Breast epithelium (tissue), 4 donors: ENCODE results near the gene ZNF268. TPM values are rescaled to one million over a fixed set of nuclear protein-coding genes. Genes with fewer than 3 reads are reported as not detected.

ENCODE experiments used
- DNase-seq, 2 donors: peaks; one replicate each; pipeline ENCODE4 v3.0.0-alpha.2; 2019; ENCODE audit warnings: low spot score in 2 of 2
- H3K27ac ChIP-seq, 2 donors: fragments of 200-600 bp; sonication (generic) in 1 of 2; one replicate each; pipeline ENCODE4 v1.5.1; 2016 to 2019; ENCODE audit warnings: mild to moderate bottlenecking in 1 of 2
- H3K27me3 ChIP-seq, 2 donors: fragments of 200-600 bp; sonication (generic) in 1 of 2; one replicate each; pipeline versions ENCODE4 v1.5.1 to v1.6.0; 2017 to 2019; ENCODE audit warnings: control low read depth in 1 of 2, mild to moderate bottlenecking in 1 of 2
- H3K36me3 ChIP-seq: fragments of 200-600 bp; one replicate; pipeline ENCODE4 v1.5.1; 2019
- H3K4me1 ChIP-seq, 2 donors: fragments of 200-600 bp; sonication (generic); one replicate each; pipeline ENCODE4 v1.5.1; 2016 to 2019; ENCODE audit warnings: control low read depth in 1 of 2
- H3K4me3 ChIP-seq, 3 donors: fragments of 200-600 bp; sonication (generic); 1 replicate in 2 of 3; 2 replicates in 1 of 3; pipeline ENCODE4 v1.5.1; 2016 to 2019; ENCODE audit warnings: mild to moderate bottlenecking in 3 of 3, moderate library complexity in 2 of 3
- H3K9me3 ChIP-seq, 2 donors: fragments of 200-600 bp; sonication (generic) in 1 of 2; one replicate each; pipeline ENCODE4 v1.5.1; 2016 to 2019; ENCODE audit warnings: control low read depth in 1 of 2
- POLR2A ChIP-seq: fragments of 450-650 bp; IDR thresholded peaks from one replicate; pipeline ENCODE4 v1.6.1; 2016; ENCODE audit warnings: antibody characterized with exemption, mild to moderate bottlenecking, moderate library complexity
- POLR2AphosphoS5 ChIP-seq, 3 donors: sonication (generic); formaldehyde crosslinking; IDR thresholded peaks; one replicate each; pipeline ENCODE4 v1.6.1; 2017; ENCODE audit warnings: antibody characterized with exemption in 3 of 3
- intact Hi-C: fragments of 100-400 bp; cut with DNase I; formaldehyde crosslinking; loops from one replicate; pipeline ENCODE4 v1.15.1; 2023; ENCODE audit warnings: low total_unique reads
- total RNA-seq, 3 donors: library from RNA; depleted of rRNA; stranded (reverse); fragments of >200 nt; gene quantifications; one replicate each; pipeline ENCODE4 v1.1.0, GENCODE V29; 2016
- TF ChIP-seq, protein P1 (sequence below), 3 donors: fragments of 450-650 bp; IDR thresholded peaks; one replicate each; pipeline ENCODE4 v1.5.1; 2016 to 2017; ENCODE audit warnings: antibody characterized with exemption in 3 of 3, mild to moderate bottlenecking in 3 of 3, moderate library complexity in 3 of 3

The ZNF268 gene
- total RNA-seq, 3 donors from 2014 or later: 15.4 to 38.2 (median 23.3) TPM

DNA sequence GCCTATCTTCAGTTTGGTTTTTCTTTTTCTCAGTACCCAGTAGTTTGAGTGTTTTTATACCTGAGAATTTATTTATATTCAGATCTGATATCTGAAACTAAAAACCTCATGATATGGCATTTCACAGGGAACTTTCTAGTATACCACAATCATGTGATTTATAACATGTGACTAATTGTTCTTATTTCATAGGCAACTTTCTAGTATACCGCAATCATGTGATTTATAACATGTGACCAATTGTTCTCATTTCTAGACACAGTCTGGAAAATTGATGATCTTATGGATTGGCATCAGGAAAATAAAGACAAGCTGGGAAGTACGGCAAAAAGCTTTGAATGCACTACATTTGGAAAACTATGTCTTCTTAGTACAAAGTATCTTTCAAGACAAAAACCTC is 20.6 kb downstream of the ZNF268 start:
- peaks cover 74 to 82% of the 10 kb centered on the region in 2 donors for H3K9me3 ChIP-seq
- H3K4me3 ChIP-seq: no peak overlapping the region
- no peak for TF ChIP-seq POLR2A
- TF ChIP-seq, protein P1, sequence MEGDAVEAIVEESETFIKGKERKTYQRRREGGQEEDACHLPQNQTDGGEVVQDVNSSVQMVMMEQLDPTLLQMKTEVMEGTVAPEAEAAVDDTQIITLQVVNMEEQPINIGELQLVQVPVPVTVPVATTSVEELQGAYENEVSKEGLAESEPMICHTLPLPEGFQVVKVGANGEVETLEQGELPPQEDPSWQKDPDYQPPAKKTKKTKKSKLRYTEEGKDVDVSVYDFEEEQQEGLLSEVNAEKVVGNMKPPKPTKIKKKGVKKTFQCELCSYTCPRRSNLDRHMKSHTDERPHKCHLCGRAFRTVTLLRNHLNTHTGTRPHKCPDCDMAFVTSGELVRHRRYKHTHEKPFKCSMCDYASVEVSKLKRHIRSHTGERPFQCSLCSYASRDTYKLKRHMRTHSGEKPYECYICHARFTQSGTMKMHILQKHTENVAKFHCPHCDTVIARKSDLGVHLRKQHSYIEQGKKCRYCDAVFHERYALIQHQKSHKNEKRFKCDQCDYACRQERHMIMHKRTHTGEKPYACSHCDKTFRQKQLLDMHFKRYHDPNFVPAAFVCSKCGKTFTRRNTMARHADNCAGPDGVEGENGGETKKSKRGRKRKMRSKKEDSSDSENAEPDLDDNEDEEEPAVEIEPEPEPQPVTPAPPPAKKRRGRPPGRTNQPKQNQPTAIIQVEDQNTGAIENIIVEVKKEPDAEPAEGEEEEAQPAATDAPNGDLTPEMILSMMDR (IDR thresholded peaks at IDR 0.05): no peak
- no peak for TF ChIP-seq POLR2AphosphoS5 (IDR thresholded peaks at IDR 0.05)
- H3K4me1 ChIP-seq: no peaks in the 10 kb centered on the region
- no peaks in the 10 kb centered on the region for H3K27me3 ChIP-seq
- DNase-seq: no peak
- intact Hi-C loops: no loop called here
- H3K36me3 ChIP-seq: peaks cover 26% of the 10 kb centered on the region
- H3K27ac ChIP-seq: no peak overlapping the region

DNA sequence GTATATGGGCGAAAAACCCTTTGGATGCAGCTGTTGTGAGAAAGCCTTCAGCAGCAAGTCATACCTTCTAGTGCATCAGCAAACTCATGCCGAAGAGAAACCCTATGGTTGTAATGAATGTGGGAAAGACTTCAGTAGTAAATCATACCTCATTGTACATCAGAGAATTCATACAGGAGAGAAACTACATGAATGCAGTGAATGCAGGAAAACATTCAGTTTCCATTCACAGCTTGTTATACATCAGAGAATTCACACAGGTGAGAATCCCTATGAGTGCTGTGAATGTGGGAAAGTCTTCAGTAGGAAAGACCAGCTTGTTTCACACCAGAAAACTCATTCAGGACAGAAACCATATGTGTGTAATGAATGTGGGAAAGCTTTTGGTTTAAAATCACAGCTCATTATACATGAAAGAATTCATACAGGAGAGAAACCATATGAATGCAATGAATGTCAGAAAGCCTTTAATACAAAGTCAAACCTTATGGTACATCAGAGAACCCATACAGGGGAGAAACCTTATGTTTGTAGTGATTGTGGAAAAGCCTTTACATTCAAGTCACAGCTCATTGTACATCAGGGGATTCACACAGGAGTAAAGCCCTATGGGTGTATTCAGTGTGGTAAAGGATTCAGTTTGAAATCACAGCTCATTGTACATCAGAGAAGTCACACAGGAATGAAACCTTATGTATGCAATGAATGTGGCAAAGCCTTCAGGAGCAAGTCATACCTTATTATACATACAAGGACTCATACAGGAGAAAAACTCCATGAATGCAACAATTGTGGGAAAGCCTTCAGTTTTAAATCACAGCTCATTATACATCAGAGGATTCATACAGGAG is 21.4 kb downstream of the ZNF268 start:
- no peak overlapping the region for H3K27ac ChIP-seq
- H3K36me3 ChIP-seq: peaks cover 26% of the 10 kb centered on the region
- intact Hi-C loops: no loop called here

DNA sequence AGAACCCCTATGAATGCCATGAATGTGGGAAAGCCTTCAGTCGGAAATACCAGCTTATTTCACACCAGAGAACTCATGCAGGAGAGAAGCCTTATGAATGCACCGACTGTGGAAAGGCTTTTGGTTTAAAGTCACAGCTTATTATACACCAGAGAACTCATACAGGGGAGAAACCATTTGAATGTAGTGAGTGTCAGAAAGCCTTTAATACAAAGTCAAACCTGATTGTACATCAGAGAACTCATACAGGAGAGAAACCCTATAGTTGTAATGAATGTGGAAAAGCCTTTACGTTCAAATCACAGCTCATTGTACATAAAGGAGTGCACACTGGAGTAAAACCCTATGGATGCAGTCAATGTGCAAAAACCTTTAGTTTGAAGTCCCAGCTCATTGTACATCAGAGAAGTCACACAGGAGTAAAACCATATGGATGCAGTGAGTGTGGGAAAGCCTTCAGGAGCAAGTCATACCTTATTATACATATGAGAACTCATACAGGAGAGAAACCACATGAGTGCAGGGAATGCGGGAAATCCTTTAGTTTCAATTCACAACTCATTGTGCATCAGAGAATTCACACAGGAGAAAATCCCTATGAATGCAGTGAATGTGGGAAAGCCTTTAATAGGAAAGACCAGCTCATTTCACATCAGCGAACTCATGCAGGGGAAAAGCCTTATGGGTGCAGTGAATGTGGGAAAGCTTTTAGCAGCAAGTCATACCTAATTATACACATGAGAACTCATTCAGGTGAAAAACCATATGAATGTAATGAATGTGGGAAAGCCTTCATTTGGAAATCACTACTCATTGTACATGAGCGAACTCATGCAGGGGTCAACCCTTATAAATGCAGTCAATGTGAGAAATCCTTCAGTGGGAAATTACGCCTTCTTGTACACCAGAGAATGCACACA is 22.3 kb downstream of the ZNF268 start:
- Histone ChIP-seq H3K27me3 (no peaks in the 10 kb centered on the region), H3K36me3 (peaks cover 26% of the 10 kb centered on the region), H3K4me1 (no peaks in the 10 kb centered on the region), H3K4me3 (peak overlapping the region in 1 of 3 donors; percentile 14), H3K27ac (no peak overlapping the region), H3K9me3 (peaks cover 91 to 97% of the 10 kb centered on the region in 2 donors)
- TF ChIP-seq POLR2AphosphoS5 (IDR thresholded peaks at IDR 0.05) (no peak), POLR2A (no peak)
- TF ChIP-seq, protein P1 (IDR thresholded peaks at IDR 0.05): no peak
- DNase-seq: no peak
- intact Hi-C loops: no loop called here

More for the DNA sequence above, 21.4 kb downstream of the ZNF268 start:
- no peak for DNase-seq
- no peaks in the 10 kb centered on the region for H3K4me1 ChIP-seq
- no peaks in the 10 kb centered on the region for H3K27me3 ChIP-seq
- H3K4me3 ChIP-seq: peak overlapping the region in 1 of 3 donors; percentile 14
- peaks cover 82 to 88% of the 10 kb centered on the region in 2 donors for H3K9me3 ChIP-seq
- TF ChIP-seq, protein P1 (IDR thresholded peaks at IDR 0.05): no peak
- TF ChIP-seq POLR2AphosphoS5 (IDR thresholded peaks at IDR 0.05) (no peak), POLR2A (no peak)

DNA sequence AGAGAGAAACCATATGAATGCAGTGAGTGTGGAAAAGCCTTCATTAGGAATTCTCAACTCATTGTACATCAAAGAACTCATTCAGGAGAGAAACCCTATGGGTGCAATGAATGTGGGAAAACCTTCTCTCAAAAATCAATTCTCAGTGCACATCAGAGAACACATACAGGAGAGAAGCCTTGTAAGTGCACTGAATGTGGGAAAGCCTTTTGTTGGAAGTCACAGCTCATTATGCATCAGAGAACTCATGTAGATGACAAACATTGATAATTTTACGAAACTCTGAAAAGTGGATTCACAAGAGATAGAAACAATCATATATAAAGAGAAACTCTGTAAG is 22.9 kb downstream of the ZNF268 start:
- H3K4me1 ChIP-seq: no peaks in the 10 kb centered on the region
- no peak overlapping the region for H3K4me3 ChIP-seq
- H3K9me3 ChIP-seq: peaks cover 95 to 100% of the 10 kb centered on the region in 2 donors

More for the DNA sequence above, 22.9 kb downstream of the ZNF268 start:
- DNase-seq: no peak
- Histone ChIP-seq H3K27ac (no peak overlapping the region), H3K27me3 (no peaks in the 10 kb centered on the region), H3K36me3 (peaks cover 26% of the 10 kb centered on the region)
- intact Hi-C loops: no loop called here
- TF ChIP-seq, protein P1 (IDR thresholded peaks at IDR 0.05): no peak
- TF ChIP-seq POLR2A (no peak), POLR2AphosphoS5 (IDR thresholded peaks at IDR 0.05) (no peak)
